ENCODE data around the gene KLF11.

DNA sequence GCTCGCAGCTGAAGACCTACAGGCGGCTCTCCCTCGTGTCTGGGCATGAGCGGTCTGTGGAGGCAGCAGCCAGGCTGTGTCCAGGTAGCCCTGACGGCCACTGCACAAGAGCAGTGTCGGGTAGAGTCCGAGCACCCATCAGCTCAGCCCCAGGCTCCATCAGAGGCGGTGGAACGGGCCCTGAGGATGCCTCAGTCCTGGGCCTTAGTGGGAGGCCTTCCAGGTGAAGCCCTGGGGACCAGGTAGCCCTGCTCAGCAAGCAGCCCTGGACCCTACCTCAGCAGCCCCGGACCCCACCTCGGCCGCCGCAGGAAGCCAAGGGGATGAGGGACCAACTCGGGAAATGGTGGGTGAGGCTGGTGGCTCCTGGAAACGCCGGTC is 21.3 kb upstream of the KLF11 start:
- TF ChIP-seq, protein P1, sequence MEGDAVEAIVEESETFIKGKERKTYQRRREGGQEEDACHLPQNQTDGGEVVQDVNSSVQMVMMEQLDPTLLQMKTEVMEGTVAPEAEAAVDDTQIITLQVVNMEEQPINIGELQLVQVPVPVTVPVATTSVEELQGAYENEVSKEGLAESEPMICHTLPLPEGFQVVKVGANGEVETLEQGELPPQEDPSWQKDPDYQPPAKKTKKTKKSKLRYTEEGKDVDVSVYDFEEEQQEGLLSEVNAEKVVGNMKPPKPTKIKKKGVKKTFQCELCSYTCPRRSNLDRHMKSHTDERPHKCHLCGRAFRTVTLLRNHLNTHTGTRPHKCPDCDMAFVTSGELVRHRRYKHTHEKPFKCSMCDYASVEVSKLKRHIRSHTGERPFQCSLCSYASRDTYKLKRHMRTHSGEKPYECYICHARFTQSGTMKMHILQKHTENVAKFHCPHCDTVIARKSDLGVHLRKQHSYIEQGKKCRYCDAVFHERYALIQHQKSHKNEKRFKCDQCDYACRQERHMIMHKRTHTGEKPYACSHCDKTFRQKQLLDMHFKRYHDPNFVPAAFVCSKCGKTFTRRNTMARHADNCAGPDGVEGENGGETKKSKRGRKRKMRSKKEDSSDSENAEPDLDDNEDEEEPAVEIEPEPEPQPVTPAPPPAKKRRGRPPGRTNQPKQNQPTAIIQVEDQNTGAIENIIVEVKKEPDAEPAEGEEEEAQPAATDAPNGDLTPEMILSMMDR (IDR thresholded peaks at IDR 0.05; ENCODE audit: extremely low read depth in 1 of 2, insufficient read depth in 1 of 2, low read depth in 1 of 2, low read length in 2 of 2): no peak
- TF ChIP-seq POLR2A (IDR thresholded peaks at IDR 0.05; ENCODE audit: low read depth, low read length): no peak
- TF ChIP-seq EZH2 (IDR thresholded peaks at IDR 0.05; ENCODE audit: borderline replicate concordance, low read depth, low read length, severe bottlenecking): no peak
- no peak for TF ChIP-seq POLR2AphosphoS5 (IDR thresholded peaks at IDR 0.05; ENCODE audit: insufficient read depth, low read depth, low read length)
- TF ChIP-seq, protein P2, sequence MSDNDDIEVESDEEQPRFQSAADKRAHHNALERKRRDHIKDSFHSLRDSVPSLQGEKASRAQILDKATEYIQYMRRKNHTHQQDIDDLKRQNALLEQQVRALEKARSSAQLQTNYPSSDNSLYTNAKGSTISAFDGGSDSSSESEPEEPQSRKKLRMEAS (IDR thresholded peaks at IDR 0.05; ENCODE audit: insufficient read depth, insufficient read length): no peak
- no peak for TF ChIP-seq MYC (IDR thresholded peaks at IDR 0.05; ENCODE audit: low read depth, low read length)
- TF ChIP-seq GATA2 (IDR thresholded peaks at IDR 0.05; ENCODE audit: insufficient read depth, insufficient read length, low read depth, low read length): no peak

Data from endothelial cell of umbilical vein (primary cell).